HG02759 (cell line): ENCODE results near the gene OSM.

Experiments
- ATAC-seq: cut with Tn5 transposase; IDR thresholded peaks from one replicate; pipeline ENCODE4 v1.9.1; 2021; ENCODE audit warnings: mild to moderate bottlenecking, moderate library complexity; ENCODE audit not compliant: unreplicated experiment

The OSM gene

DNA sequence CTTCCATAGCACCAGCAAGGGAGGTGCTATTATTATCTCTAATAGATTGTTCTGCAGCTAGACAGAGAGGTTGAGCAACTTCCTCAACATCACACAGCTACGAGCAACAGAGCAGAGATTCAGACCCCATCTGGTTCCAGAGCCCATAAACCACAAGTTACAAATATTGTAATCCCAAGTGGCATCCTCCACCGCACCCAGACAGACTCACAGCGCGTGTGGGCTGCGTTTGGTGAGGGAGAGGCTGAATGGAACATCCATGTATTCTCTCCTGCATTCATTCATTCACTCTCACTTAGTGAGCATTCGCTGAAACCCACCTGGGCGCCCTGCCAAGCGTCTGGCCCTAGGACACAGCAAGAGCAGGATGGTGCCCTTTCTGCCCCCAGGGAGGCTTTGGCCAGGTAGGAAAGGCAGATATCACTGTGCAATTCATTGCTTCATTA lies 53.6 kb downstream of the OSM start:
- ATAC-seq = no peak
